ENCODE results near the gene C4orf54.

C4orf54 gene

GRCh38 chr4:99670409-99671073 lies 12.9 kb upstream of the C4orf54 start:
- H3K27me3 ChIP-seq (ENCODE audit: insufficient read depth, low read length, poor library complexity): no peaks in the 10 kb centered on the region
- H3K23ac ChIP-seq (ENCODE audit: low read length): no peak overlapping the region
- no CpG with 5 or more reads among the region's 5 CpGs for WGBS (ENCODE audit: extremely low coverage, insufficient coverage, low lambda C conversion rate)
- H3K4me2 ChIP-seq (ENCODE audit: low read length): no peak overlapping the region
- H3K9ac ChIP-seq (ENCODE audit: low read length): no peak overlapping the region
- H3K18ac ChIP-seq (ENCODE audit: low read length): no peak overlapping the region
- no peak overlapping the region for H3K4me3 ChIP-seq (ENCODE audit: low read length)
- H2BK15ac ChIP-seq (replicated peaks; ENCODE audit: low read depth): no peak overlapping the region
- H3K27ac ChIP-seq (ENCODE audit: low read depth, low read length): no peak overlapping the region
- no peak overlapping the region for H2BK5ac ChIP-seq (ENCODE audit: low read length)
- DNase-seq: peak; percentile 17
- no peak overlapping the region for H3K4ac ChIP-seq (ENCODE audit: low read depth, low read length)
- H4K5ac ChIP-seq (ENCODE audit: low read length): no peak overlapping the region
- H3K56ac ChIP-seq (ENCODE audit: low read length): no peak overlapping the region
- no peak overlapping the region for H4K8ac ChIP-seq (ENCODE audit: low read depth, low read length)
- no peak overlapping the region for H2BK120ac ChIP-seq (ENCODE audit: low read depth, low read length)
- no peak overlapping the region for H2AK5ac ChIP-seq (ENCODE audit: low read length)
- H3K4me1 ChIP-seq (ENCODE audit: control insufficient read depth, low read depth, low read length): no peaks in the 10 kb centered on the region
- H3K79me1 ChIP-seq (ENCODE audit: low read length): no peaks in the 10 kb centered on the region
- H3K79me2 ChIP-seq (ENCODE audit: control insufficient read depth, insufficient read depth, low read length): no peaks in the 10 kb centered on the region
- no peaks in the 10 kb centered on the region for H3K36me3 ChIP-seq (ENCODE audit: control insufficient read depth, insufficient read depth, low read length)

- H2BK15ac ChIP-seq (replicated peaks; ENCODE audit: low read depth): no peak overlapping the region
- no peak overlapping the region for H2BK5ac ChIP-seq (ENCODE audit: low read length)
- no peak overlapping the region for H3K9ac ChIP-seq (ENCODE audit: low read length)
- H3K4me3 ChIP-seq (ENCODE audit: low read length): no peak overlapping the region
- WGBS (ENCODE audit: extremely low coverage, insufficient coverage, low lambda C conversion rate): no CpG with 5 or more reads among the region's 1 CpG
- H2BK120ac ChIP-seq (ENCODE audit: low read depth, low read length): no peak overlapping the region
- H4K5ac ChIP-seq (ENCODE audit: low read length): no peak overlapping the region
- no peaks in the 10 kb centered on the region for H3K27me3 ChIP-seq (ENCODE audit: insufficient read depth, low read length, poor library complexity)
- H3K56ac ChIP-seq (ENCODE audit: low read length): no peak overlapping the region
- H3K18ac ChIP-seq (ENCODE audit: low read length): no peak overlapping the region
- no peaks in the 10 kb centered on the region for H3K79me2 ChIP-seq (ENCODE audit: control insufficient read depth, insufficient read depth, low read length)
- no peaks in the 10 kb centered on the region for H3K79me1 ChIP-seq (ENCODE audit: low read length)
- H3K4me1 ChIP-seq (ENCODE audit: control insufficient read depth, low read depth, low read length): no peaks in the 10 kb centered on the region
- DNase-seq: no peak
- no peak overlapping the region for H3K4ac ChIP-seq (ENCODE audit: low read depth, low read length)
- no peak overlapping the region for H3K27ac ChIP-seq (ENCODE audit: low read depth, low read length)
- H3K23ac ChIP-seq (ENCODE audit: low read length): no peak overlapping the region
- no peaks in the 10 kb centered on the region for H3K36me3 ChIP-seq (ENCODE audit: control insufficient read depth, insufficient read depth, low read length)
- no peak overlapping the region for H4K8ac ChIP-seq (ENCODE audit: low read depth, low read length)
- no peak overlapping the region for H3K4me2 ChIP-seq (ENCODE audit: low read length)
- H2AK5ac ChIP-seq (ENCODE audit: low read length): no peak overlapping the region
Measured at GRCh38 chr4:99669084-99669483, 11.5 kb upstream of the C4orf54 start.

GRCh38 chr4:99668472-99668871 lies 10.8 kb upstream of the C4orf54 start:
- H3K56ac ChIP-seq (ENCODE audit: low read length): no peak overlapping the region
- H4K8ac ChIP-seq (ENCODE audit: low read depth, low read length): no peak overlapping the region
- H3K79me1 ChIP-seq (ENCODE audit: low read length): no peaks in the 10 kb centered on the region
- H3K36me3 ChIP-seq (ENCODE audit: control insufficient read depth, insufficient read depth, low read length): no peaks in the 10 kb centered on the region
- H2BK15ac ChIP-seq (replicated peaks; ENCODE audit: low read depth): no peak overlapping the region
- H3K23ac ChIP-seq (ENCODE audit: low read length): no peak overlapping the region
- WGBS (ENCODE audit: extremely low coverage, insufficient coverage, low lambda C conversion rate): no CpG with 5 or more reads among the region's 1 CpG
- H3K4ac ChIP-seq (ENCODE audit: low read depth, low read length): no peak overlapping the region
- no peak overlapping the region for H2AK5ac ChIP-seq (ENCODE audit: low read length)
- no peak overlapping the region for H2BK120ac ChIP-seq (ENCODE audit: low read depth, low read length)
- no peak overlapping the region for H3K9ac ChIP-seq (ENCODE audit: low read length)
- no peak overlapping the region for H3K4me3 ChIP-seq (ENCODE audit: low read length)
- no peaks in the 10 kb centered on the region for H3K4me1 ChIP-seq (ENCODE audit: control insufficient read depth, low read depth, low read length)
- H2BK5ac ChIP-seq (ENCODE audit: low read length): no peak overlapping the region
- no peak overlapping the region for H3K4me2 ChIP-seq (ENCODE audit: low read length)
- H3K27ac ChIP-seq (ENCODE audit: low read depth, low read length): no peak overlapping the region
- H3K18ac ChIP-seq (ENCODE audit: low read length): no peak overlapping the region
- no peak for DNase-seq
- H3K79me2 ChIP-seq (ENCODE audit: control insufficient read depth, insufficient read depth, low read length): no peaks in the 10 kb centered on the region
- no peak overlapping the region for H4K5ac ChIP-seq (ENCODE audit: low read length)
- H3K27me3 ChIP-seq (ENCODE audit: insufficient read depth, low read length, poor library complexity): no peaks in the 10 kb centered on the region

- Histone ChIP-seq H3K36me3 (ENCODE audit: control insufficient read depth, insufficient read depth, low read length) (no peaks in the 10 kb centered on the region), H2BK5ac (ENCODE audit: low read length) (no peak overlapping the region), H3K27me3 (ENCODE audit: insufficient read depth, low read length, poor library complexity) (no peaks in the 10 kb centered on the region), H4K8ac (ENCODE audit: low read depth, low read length) (no peak overlapping the region), H3K79me2 (ENCODE audit: control insufficient read depth, insufficient read depth, low read length) (no peaks in the 10 kb centered on the region), H3K56ac (ENCODE audit: low read length) (no peak overlapping the region), H2AK5ac (ENCODE audit: low read length) (no peak overlapping the region), H3K4me2 (ENCODE audit: low read length) (no peak overlapping the region), H3K9ac (ENCODE audit: low read length) (no peak overlapping the region), H4K5ac (ENCODE audit: low read length) (no peak overlapping the region), H2BK15ac (replicated peaks; ENCODE audit: low read depth) (no peak overlapping the region), H3K23ac (ENCODE audit: low read length) (no peak overlapping the region), H3K27ac (ENCODE audit: low read depth, low read length) (no peak overlapping the region), H3K18ac (ENCODE audit: low read length) (no peak overlapping the region), H3K4me1 (ENCODE audit: control insufficient read depth, low read depth, low read length) (no peaks in the 10 kb centered on the region), H2BK120ac (ENCODE audit: low read depth, low read length) (no peak overlapping the region), H3K4me3 (ENCODE audit: low read length) (no peak overlapping the region), H3K4ac (ENCODE audit: low read depth, low read length) (no peak overlapping the region), H3K79me1 (ENCODE audit: low read length) (no peaks in the 10 kb centered on the region)
- WGBS (ENCODE audit: extremely low coverage, insufficient coverage, low lambda C conversion rate): no CpG with 5 or more reads among the region's 1 CpG
- no peak for DNase-seq
Measured at GRCh38 chr4:99665983-99666382, 8.4 kb upstream of the C4orf54 start.

- Histone ChIP-seq H3K27ac (ENCODE audit: low read depth, low read length) (no peak overlapping the region), H4K8ac (ENCODE audit: low read depth, low read length) (no peak overlapping the region), H3K79me2 (ENCODE audit: control insufficient read depth, insufficient read depth, low read length) (no peaks in the 10 kb centered on the region), H3K4me1 (ENCODE audit: control insufficient read depth, low read depth, low read length) (no peaks in the 10 kb centered on the region), H3K36me3 (ENCODE audit: control insufficient read depth, insufficient read depth, low read length) (no peaks in the 10 kb centered on the region), H2BK15ac (replicated peaks; ENCODE audit: low read depth) (no peak overlapping the region), H3K4me3 (ENCODE audit: low read length) (no peak overlapping the region), H3K23ac (ENCODE audit: low read length) (no peak overlapping the region), H4K5ac (ENCODE audit: low read length) (no peak overlapping the region), H3K4me2 (ENCODE audit: low read length) (no peak overlapping the region), H3K27me3 (ENCODE audit: insufficient read depth, low read length, poor library complexity) (no peaks in the 10 kb centered on the region), H3K56ac (ENCODE audit: low read length) (no peak overlapping the region), H3K18ac (ENCODE audit: low read length) (no peak overlapping the region), H2BK120ac (ENCODE audit: low read depth, low read length) (no peak overlapping the region), H3K4ac (ENCODE audit: low read depth, low read length) (no peak overlapping the region), H2BK5ac (ENCODE audit: low read length) (no peak overlapping the region), H2AK5ac (ENCODE audit: low read length) (no peak overlapping the region), H3K79me1 (ENCODE audit: low read length) (no peaks in the 10 kb centered on the region), H3K9ac (ENCODE audit: low read length) (no peak overlapping the region)
- no peak for DNase-seq
Measured at GRCh38 chr4:99664716-99665115, 7.1 kb upstream of the C4orf54 start.

GRCh38 chr4:99661907-99662306 lies 4.3 kb upstream of the C4orf54 start:
- Histone ChIP-seq H3K56ac (ENCODE audit: low read length) (no peak overlapping the region), H3K79me1 (ENCODE audit: low read length) (no peaks in the 10 kb centered on the region), H3K4ac (ENCODE audit: low read depth, low read length) (no peak overlapping the region), H3K36me3 (ENCODE audit: control insufficient read depth, insufficient read depth, low read length) (no peaks in the 10 kb centered on the region), H3K4me3 (ENCODE audit: low read length) (no peak overlapping the region), H4K8ac (ENCODE audit: low read depth, low read length) (no peak overlapping the region), H3K18ac (ENCODE audit: low read length) (no peak overlapping the region), H3K27ac (ENCODE audit: low read depth, low read length) (no peak overlapping the region), H2BK15ac (replicated peaks; ENCODE audit: low read depth) (no peak overlapping the region), H2BK120ac (ENCODE audit: low read depth, low read length) (no peak overlapping the region), H3K27me3 (ENCODE audit: insufficient read depth, low read length, poor library complexity) (no peaks in the 10 kb centered on the region), H3K4me2 (ENCODE audit: low read length) (no peak overlapping the region), H3K9ac (ENCODE audit: low read length) (no peak overlapping the region), H3K79me2 (ENCODE audit: control insufficient read depth, insufficient read depth, low read length) (no peaks in the 10 kb centered on the region), H2AK5ac (ENCODE audit: low read length) (no peak overlapping the region), H3K23ac (ENCODE audit: low read length) (no peak overlapping the region), H4K5ac (ENCODE audit: low read length) (no peak overlapping the region), H3K4me1 (ENCODE audit: control insufficient read depth, low read depth, low read length) (no peaks in the 10 kb centered on the region), H2BK5ac (ENCODE audit: low read length) (no peak overlapping the region)
- WGBS (ENCODE audit: extremely low coverage, insufficient coverage, low lambda C conversion rate): no CpG with 5 or more reads among the region's 5 CpGs
- no peak for DNase-seq

All from mesendoderm (in vitro differentiated cells).